Ascending aorta (tissue), 2 donors: ENCODE data around the gene UBE4B. TPM values are rescaled to one million over a fixed set of nuclear protein-coding genes. Genes with fewer than 3 reads are reported as not detected.
A peak's percentile ranks its signal among the peaks of the same experiment; 100 is the strongest.

Experiments
- DNase-seq, 2 donors: peaks; one replicate each; pipeline ENCODE4 v3.0.0-alpha.2; 2019; ENCODE audit warnings: low spot score in 2 of 2
- H3K27ac ChIP-seq, 2 donors: fragments of 200-600 bp; sonication (generic); one replicate each; pipeline ENCODE4 v1.5.1; 2016 to 2017; ENCODE audit warnings: mild to moderate bottlenecking in 1 of 2
- H3K27me3 ChIP-seq: fragments of 200-600 bp; sonication (generic); one replicate; pipeline ENCODE4 v1.5.1; 2017
- H3K36me3 ChIP-seq, 2 donors: fragments of 200-600 bp; sonication (generic); one replicate each; pipeline ENCODE4 v1.5.1; 2016
- H3K4me1 ChIP-seq, 2 donors: fragments of 200-600 bp; sonication (generic); one replicate each; pipeline ENCODE4 v1.5.1; 2016 to 2017; ENCODE audit warnings: mild to moderate bottlenecking in 1 of 2
- H3K4me3 ChIP-seq, 2 donors: fragments of 200-600 bp; sonication (generic); one replicate each; pipeline ENCODE4 v1.5.1; 2016 to 2017; ENCODE audit warnings: mild to moderate bottlenecking in 1 of 2
- H3K9me3 ChIP-seq, 2 donors: fragments of 200-600 bp; sonication (generic); one replicate each; pipeline ENCODE4 v1.5.1; 2016
- CTCF ChIP-seq, 3 experiments: fragments of 200-600 bp in 2 of 3; fragments of 450-650 bp in 1 of 3; sonication (generic) in 2 of 3; IDR thresholded peaks; one replicate each; pipeline ENCODE4 v1.5.1; 2016 to 2019; ENCODE audit warnings: antibody characterized with exemption in 3 of 3, mild to moderate bottlenecking in 1 of 3, moderate library complexity in 1 of 3
- intact Hi-C: fragments of 100-400 bp; cut with DNase I; formaldehyde crosslinking; loops from one replicate; pipeline ENCODE4 v1.15.1; 2023
- total RNA-seq: library from RNA; depleted of rRNA; stranded (reverse); fragments of >200 nt; gene quantifications from one replicate; pipeline ENCODE4 v1.1.0, GENCODE V29; 2016

UBE4B gene
- total RNA-seq, 1 donor from 2014 or later, result 35.2 TPM

GRCh38 chr1:10108948-10109708, 76.4 kb downstream of the UBE4B start:
- intact Hi-C loops, result loop anchor here (1.0 to 5.0 kb wide), 5 partner anchors 14 to 103 kb away; partner anchors contain the start of gene KIF1B
- no peaks in the 10 kb centered on the region for H3K9me3 ChIP-seq
- TF ChIP-seq CTCF (IDR thresholded peaks at IDR 0.05), result no peak
- H3K27ac ChIP-seq, result peak overlapping the region; percentile 83 to 94
- H3K27me3 ChIP-seq, result no peaks in the 10 kb centered on the region
- H3K36me3 ChIP-seq, result peaks cover 26 to 30% of the 10 kb centered on the region in 2 donors
- peak overlapping the region in 1 of 2 donors; percentile 40 for H3K4me3 ChIP-seq
- H3K4me1 ChIP-seq, result peaks cover 5 to 31% of the 10 kb centered on the region in 2 donors
- DNase-seq, result peak in 1 of 2 donors; percentile 82

- no peak overlapping the region for H3K4me3 ChIP-seq
- H3K27me3 ChIP-seq, result no peaks in the 10 kb centered on the region
- H3K9me3 ChIP-seq, result no peaks in the 10 kb centered on the region
- H3K4me1 ChIP-seq, result peaks cover 7 to 24% of the 10 kb centered on the region in 2 donors
- TF ChIP-seq CTCF (IDR thresholded peaks at IDR 0.05), result no peak
- intact Hi-C loops, result no loop called here
- DNase-seq, result no peak
- peaks cover 0 to 15% of the 10 kb centered on the region in 2 donors for H3K36me3 ChIP-seq
- H3K27ac ChIP-seq, result no peak overlapping the region
Observed at GRCh38 chr1:10113501-10113900, 80.7 kb downstream of the UBE4B start.

- Histone ChIP-seq H3K4me1 (peaks cover 7 to 19% of the 10 kb centered on the region in 2 donors), H3K9me3 (no peaks in the 10 kb centered on the region), H3K36me3 (peaks cover 8 to 24% of the 10 kb centered on the region in 2 donors), H3K4me3 (no peak overlapping the region), H3K27me3 (no peaks in the 10 kb centered on the region), H3K27ac (no peak overlapping the region)
- no peak for TF ChIP-seq CTCF (IDR thresholded peaks at IDR 0.05)
- DNase-seq, result no peak
- intact Hi-C loops, result no loop called here
Observed at GRCh38 chr1:10114746-10115145, 82.0 kb downstream of the UBE4B start.

- intact Hi-C loops, result no loop called here
- no peak for TF ChIP-seq CTCF (IDR thresholded peaks at IDR 0.05)
- no peak for DNase-seq
- Histone ChIP-seq H3K36me3 (peaks cover 13 to 38% of the 10 kb centered on the region in 2 donors), H3K27me3 (no peaks in the 10 kb centered on the region), H3K27ac (peak overlapping the region; percentile 62 to 82), H3K4me1 (peaks cover 7 to 23% of the 10 kb centered on the region in 2 donors), H3K4me3 (no peak overlapping the region), H3K9me3 (no peaks in the 10 kb centered on the region)
Observed at GRCh38 chr1:10117132-10117531, 84.4 kb downstream of the UBE4B start.

GRCh38 chr1:10117865-10118264, 85.1 kb downstream of the UBE4B start:
- Histone ChIP-seq H3K4me3 (no peak overlapping the region), H3K9me3 (no peaks in the 10 kb centered on the region), H3K36me3 (peaks cover 13 to 38% of the 10 kb centered on the region in 2 donors), H3K4me1 (peaks cover 7 to 27% of the 10 kb centered on the region in 2 donors), H3K27ac (peak overlapping the region; percentile 62 to 82), H3K27me3 (no peaks in the 10 kb centered on the region)
- no peak for DNase-seq
- TF ChIP-seq CTCF (IDR thresholded peaks at IDR 0.05), result no peak
- intact Hi-C loops, result no loop called here
